ENCODE data around the gene TANGO2. TPM values are rescaled to one million over a fixed set of nuclear protein-coding genes. Genes with fewer than 3 reads are reported as not detected.

TANGO2 gene, protein sequence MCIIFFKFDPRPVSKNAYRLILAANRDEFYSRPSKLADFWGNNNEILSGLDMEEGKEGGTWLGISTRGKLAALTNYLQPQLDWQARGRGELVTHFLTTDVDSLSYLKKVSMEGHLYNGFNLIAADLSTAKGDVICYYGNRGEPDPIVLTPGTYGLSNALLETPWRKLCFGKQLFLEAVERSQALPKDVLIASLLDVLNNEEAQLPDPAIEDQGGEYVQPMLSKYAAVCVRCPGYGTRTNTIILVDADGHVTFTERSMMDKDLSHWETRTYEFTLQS
- total RNA-seq: 29.8 TPM

GRCh38 chr22:20020533-20021195, at the start of gene TANGO2:
TANGO2 (plus strand) TSS chr22:20021110; CDS start chr22:20036799, 15,689 bp downstream.

GRCh38 chr22:20016734-20017621, 3.9 kb upstream of the TANGO2 start, which contains the start of gene ARVCF:
ARVCF (minus strand) TSS chr22:20016823; CDS start chr22:19990794, 26,029 bp downstream.

DNA sequence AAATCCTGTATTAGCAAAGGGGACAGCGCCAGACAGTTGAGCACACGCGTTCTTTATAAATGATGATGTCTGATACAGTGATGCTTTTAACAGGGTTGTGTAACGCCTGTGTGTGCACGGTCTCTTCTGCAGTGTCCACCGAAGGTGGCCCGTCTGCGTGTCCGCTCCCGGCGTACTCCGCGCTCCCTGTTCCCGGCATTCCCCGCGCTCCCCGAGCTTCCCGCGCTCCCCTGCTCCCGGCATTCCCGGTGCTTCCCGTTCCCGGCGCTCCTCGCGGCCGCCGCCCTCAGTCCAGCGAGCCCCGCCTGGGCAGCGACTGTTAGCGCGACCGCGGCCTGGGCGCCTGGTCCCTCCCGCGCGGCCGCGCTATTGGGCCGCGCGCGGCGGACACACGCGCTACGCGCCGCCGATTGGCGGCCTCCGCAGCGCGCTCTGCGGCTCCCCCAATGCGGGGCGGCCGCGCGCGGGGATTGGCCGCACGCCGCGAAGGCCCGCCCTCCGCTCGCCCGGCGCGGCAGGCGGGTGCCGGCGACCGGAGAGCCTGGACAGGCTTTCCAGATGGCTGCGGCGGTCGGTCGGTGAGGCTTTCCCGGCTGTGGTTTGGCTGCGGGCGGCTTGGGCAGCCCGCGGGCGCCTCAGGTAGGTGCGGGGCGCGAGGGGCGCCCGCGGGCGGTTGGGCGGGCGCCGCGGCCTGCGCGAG, 59.0 kb downstream of the TANGO2 start, which contains the start of gene DGCR8:
DGCR8 (plus strand) TSS at position 497 of the 700 bp plus-strand sequence. CDS start 5,723 bp downstream, outside the sequence.

GRCh38 chr22:20115691-20116375, 94.9 kb downstream of the TANGO2 start, which contains the start of gene RANBP1:
RANBP1 (plus strand) TSS chr22:20116104; CDS start chr22:20116185, 81 bp downstream.

Other genes starting within 250 kb of the TANGO2 start
- gene GNB1L, start 166.2 kb upstream of the TANGO2 start, total RNA-seq: 6.7 TPM
- gene RTL10, start 166.2 kb upstream of the TANGO2 start, total RNA-seq: 24.4 TPM
- 168 TPM for gene COMT, start 79.3 kb upstream of the TANGO2 start, total RNA-seq
- 17.9 TPM for gene TXNRD2, start 79.3 kb upstream of the TANGO2 start, total RNA-seq
- gene ARVCF, start 4.3 kb upstream of the TANGO2 start, total RNA-seq: 169 TPM
- 34.7 TPM for gene DGCR8, start 59.1 kb downstream of the TANGO2 start, total RNA-seq
- 153 TPM for gene RANBP1, start 95.0 kb downstream of the TANGO2 start, total RNA-seq
- 53.2 TPM for gene TRMT2A, start 96.1 kb downstream of the TANGO2 start, total RNA-seq
- gene ZDHHC8, start 110.7 kb downstream of the TANGO2 start, total RNA-seq: 42.6 TPM
- 1.4 TPM for gene CCDC188, start 129.9 kb downstream of the TANGO2 start, total RNA-seq
- gene RTN4R, start 247.2 kb downstream of the TANGO2 start, total RNA-seq: 9.7 TPM